Regular cardiac myocyte (primary cell): ENCODE data around the gene WDR81. TPM values are rescaled to one million over a fixed set of nuclear protein-coding genes. Genes with fewer than 3 reads are reported as not detected.

ENCODE experiments used
- total RNA-seq: library from RNA; depleted of rRNA; stranded (reverse); fragments of >200 nt; gene quantifications from 2 replicates; pipeline ENCODE4 v1.2.3, GENCODE V29; 2014

WDR81 gene
- 18.8 and 25.4 TPM in 2 replicates for total RNA-seq

GRCh38 chr17:1724351-1724868 is at the start of gene WDR81:
TSS of gene WDR81 (plus strand) at chr17:1724704. CDS start at chr17:1724960, 256 bp downstream.

GRCh38 chr17:1684378-1685189 is 39.9 kb upstream of the WDR81 start, which contains the start of gene PRPF8:
TSS of gene PRPF8 (minus strand) at chr17:1684867. CDS start at chr17:1684571, 296 bp downstream.

GRCh38 chr17:1709971-1710806 is 14.3 kb upstream of the WDR81 start, which contains the start of gene TLCD2:
TSS of gene TLCD2 (minus strand) at chr17:1710377. CDS start at chr17:1710242, 135 bp downstream.

GRCh38 chr17:1742371-1743087 is 18.0 kb downstream of the WDR81 start, which contains the start of gene SERPINF2:
TSS of gene SERPINF2 (plus strand) at chr17:1742871. CDS start at chr17:1744996, 2,125 bp downstream.

Other genes starting within 250 kb of the WDR81 start
- gene MYO1C, start 232.0 kb upstream of the WDR81 start, total RNA-seq = 145 and 184 TPM in 2 replicates
- gene INPP5K, start 208.1 kb upstream of the WDR81 start, total RNA-seq = 37.4 and 39.7 TPM in 2 replicates
- gene PITPNA, start 161.9 kb upstream of the WDR81 start, total RNA-seq = 8.2 and 16.9 TPM in 2 replicates
- gene SLC43A2, start 95.9 kb upstream of the WDR81 start, total RNA-seq = 5.9 and 7.9 TPM in 2 replicates
- 0.96 and 3.1 TPM in 2 replicates for gene SCARF1, start 79.0 kb upstream of the WDR81 start, total RNA-seq
- 5.6 and 6.2 TPM in 2 replicates for gene RILP, start 74.8 kb upstream of the WDR81 start, total RNA-seq
- 51.9 and 112 TPM in 2 replicates for gene PRPF8, start 39.8 kb upstream of the WDR81 start, total RNA-seq
- gene TLCD2, start 14.3 kb upstream of the WDR81 start, total RNA-seq = 1.7 and 2.0 TPM in 2 replicates
- gene SERPINF2, start 18.2 kb downstream of the WDR81 start, total RNA-seq = 0.19 and 0.28 TPM in 2 replicates
- 29.9 and 45.1 TPM in 2 replicates for gene SERPINF1, start 37.4 kb downstream of the WDR81 start, total RNA-seq
- gene SMYD4, start 105.2 kb downstream of the WDR81 start, total RNA-seq = 7.3 and 7.9 TPM in 2 replicates
- 14.1 and 61.9 TPM in 2 replicates for gene RPA1, start 105.3 kb downstream of the WDR81 start, total RNA-seq